Erythroblast (primary cell): ENCODE data around the gene NUP93.
"Not testable (repeated sequence)": the region's sequence is repeated elsewhere in the genome, so short reads cannot be mapped to it uniquely, and the experiment has no call there.

Source experiments
- DNase-seq, 2 experiments: peaks; one replicate each; lab custom pipeline; 2025; lab: John Stamatoyannopoulos, UW
- GATA1 ChIP-seq: IDR thresholded peaks from 2 replicates; pipeline ENCODE4 v1.6.1; 2011; ENCODE audit warnings: low read depth, mild to moderate bottlenecking, control low read depth, low read length, moderate library complexity
- POLR2A ChIP-seq: IDR thresholded peaks from 2 replicates; pipeline ENCODE4 v1.6.1; 2011; ENCODE audit warnings: mild to moderate bottlenecking, low read length

Gene NUP93

GRCh38 chr16:56880685-56881084, 150.8 kb downstream of the NUP93 start:
- DNase-seq: no peak

GRCh38 chr16:56882077-56882800, 152.3 kb downstream of the NUP93 start:
- no peak for DNase-seq
- TF ChIP-seq GATA1 (no peak), POLR2A (no peak)

More at GRCh38 chr16:56880685-56881084, 150.8 kb downstream of the NUP93 start:
- no peak for TF ChIP-seq POLR2A
- no peak for TF ChIP-seq GATA1

- no peak for DNase-seq
Measured at GRCh38 chr16:56883586-56883985, 153.7 kb downstream of the NUP93 start.

GRCh38 chr16:56884026-56884582, 154.2 kb downstream of the NUP93 start:
- no peak for TF ChIP-seq GATA1
- no peak for TF ChIP-seq POLR2A
- no peak for DNase-seq

More at GRCh38 chr16:56883586-56883985, 153.7 kb downstream of the NUP93 start:
- TF ChIP-seq GATA1 (no peak), POLR2A (no peak)

DNA sequence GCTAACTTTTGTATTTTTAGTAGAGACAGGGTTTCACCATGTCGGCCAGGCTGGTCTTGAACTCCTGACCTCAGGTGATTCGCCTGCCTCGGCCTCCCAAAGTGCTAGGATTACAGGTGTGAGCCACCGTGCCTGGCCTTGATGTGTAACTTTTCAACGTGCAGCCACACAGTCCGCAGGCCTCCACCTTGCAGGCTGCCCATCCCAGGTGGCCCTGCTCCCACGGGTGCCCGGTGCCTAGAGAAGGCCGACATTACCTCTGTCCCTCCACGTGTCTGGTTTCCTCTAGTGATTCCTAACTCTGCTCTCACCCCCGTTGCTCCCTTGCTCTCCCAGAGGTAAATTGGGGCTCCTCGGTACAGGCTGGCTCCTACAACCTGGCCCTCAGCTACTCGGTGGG, 155.0 kb downstream of the NUP93 start:
- DNase-seq: not testable (repeated sequence)

- no peak for DNase-seq
- no peak for TF ChIP-seq GATA1
- no peak for TF ChIP-seq POLR2A
Measured at GRCh38 chr16:56885446-56886162, 155.7 kb downstream of the NUP93 start.

GRCh38 chr16:56886296-56886695, 156.4 kb downstream of the NUP93 start:
- TF ChIP-seq GATA1 (no peak), POLR2A (no peak)
- no peak for DNase-seq

DNA sequence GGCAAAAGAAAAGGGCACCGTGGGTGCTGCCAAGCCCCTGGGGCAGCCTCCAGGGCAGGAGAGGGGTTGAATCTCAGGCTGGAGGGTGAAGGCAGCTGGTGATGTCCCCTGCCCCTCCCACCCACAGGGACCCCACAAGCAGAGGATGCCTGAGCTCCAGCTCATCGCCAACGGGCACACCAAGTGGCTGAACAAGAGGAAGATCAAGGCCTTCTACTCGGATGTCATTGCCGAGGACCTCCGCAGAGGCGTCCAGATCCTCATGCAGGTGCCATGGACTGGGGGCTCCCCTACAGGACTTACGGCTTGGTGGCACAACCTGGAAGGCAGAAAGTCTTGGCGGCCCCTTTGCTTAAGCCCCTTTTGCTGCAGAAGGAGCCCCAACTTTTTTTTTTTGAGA, 156.9 kb downstream of the NUP93 start:
- no peak for TF ChIP-seq GATA1
- TF ChIP-seq POLR2A: no peak
- no peak for DNase-seq

DNA sequence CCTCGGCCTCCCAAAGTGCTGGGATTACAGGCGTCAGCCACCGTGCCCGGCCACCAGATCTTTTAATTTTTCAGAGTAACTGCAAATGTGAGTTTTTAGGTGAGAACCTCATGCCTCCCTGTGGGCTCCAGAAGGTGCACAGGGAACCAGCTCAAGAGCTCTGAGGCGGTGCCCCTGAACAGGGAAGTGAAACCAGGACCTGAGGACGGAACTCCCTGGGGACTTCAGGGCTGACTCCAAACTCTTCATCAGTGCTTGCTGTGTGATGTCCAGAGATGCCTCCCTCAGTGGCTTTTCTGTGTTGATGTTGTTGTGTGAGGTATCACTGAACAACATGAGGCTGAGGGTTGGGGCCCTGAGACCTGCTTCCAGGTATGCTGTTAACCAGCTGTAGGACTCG, 158.9 kb downstream of the NUP93 start:
- TF ChIP-seq POLR2A (no peak), GATA1 (no peak)
- DNase-seq: no peak

- no peak for DNase-seq
- TF ChIP-seq POLR2A (no peak), GATA1 (no peak)
Measured at GRCh38 chr16:56889206-56889605, 159.3 kb downstream of the NUP93 start.

- TF ChIP-seq POLR2A (no peak), GATA1 (no peak)
- DNase-seq: no peak
Measured at GRCh38 chr16:56891685-56892084, 161.8 kb downstream of the NUP93 start.

GRCh38 chr16:56892705-56893104, 162.8 kb downstream of the NUP93 start:
- no peak for DNase-seq

DNA sequence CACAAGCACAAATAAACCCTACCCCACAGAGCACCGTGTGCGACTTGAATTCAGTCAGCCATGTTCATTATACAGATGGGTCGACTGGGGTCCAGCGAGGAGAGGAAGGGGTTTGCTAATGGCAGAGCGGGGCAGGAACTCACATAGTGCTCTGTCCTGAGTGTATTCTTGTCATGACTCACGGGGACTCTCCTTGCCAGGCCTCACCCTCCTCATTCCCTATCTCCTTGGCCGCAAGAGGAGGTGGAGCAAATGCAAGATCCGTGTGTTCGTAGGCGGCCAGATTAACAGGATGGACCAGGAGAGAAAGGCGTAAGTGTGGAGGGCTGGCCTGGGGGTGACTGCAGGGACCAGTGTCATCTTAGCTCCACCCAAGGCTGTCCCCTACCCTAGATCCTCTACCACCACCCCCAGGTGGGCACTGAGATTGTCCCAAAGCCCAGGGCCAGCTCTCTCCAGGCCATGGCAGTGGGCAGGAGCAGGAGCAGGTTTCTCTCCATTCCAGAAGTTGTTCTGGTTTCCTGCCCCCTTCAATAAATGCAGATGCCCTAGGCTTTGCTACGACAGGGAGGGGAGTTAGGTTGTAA, 164.5 kb downstream of the NUP93 start:
- DNase-seq: no peak
- TF ChIP-seq POLR2A (no peak), GATA1 (no peak)

More at GRCh38 chr16:56892705-56893104, 162.8 kb downstream of the NUP93 start:
- TF ChIP-seq GATA1 (no peak), POLR2A (no peak)

DNA sequence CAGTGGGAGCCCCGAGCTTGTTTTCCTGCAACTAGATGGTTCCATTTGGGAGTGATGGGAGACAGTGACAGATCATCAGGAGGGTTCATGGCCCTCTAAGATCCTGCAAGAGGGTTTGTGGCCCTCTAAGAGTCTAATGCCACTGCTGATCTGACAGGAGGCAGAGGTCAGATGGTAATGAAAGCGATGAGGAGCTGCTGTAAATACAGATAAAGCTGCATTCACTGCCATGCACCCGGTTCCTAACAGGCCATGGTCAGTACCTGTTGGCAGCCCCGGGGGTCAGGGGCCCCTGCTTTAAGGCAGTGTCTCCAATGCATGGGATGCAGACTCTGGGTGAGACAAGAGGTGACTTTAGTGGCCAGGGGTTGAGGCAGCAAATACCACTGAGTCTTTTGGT, 165.9 kb downstream of the NUP93 start:
- DNase-seq: no peak
- TF ChIP-seq POLR2A (no peak), GATA1 (no peak)

GRCh38 chr16:56896244-56896643, 166.3 kb downstream of the NUP93 start:
- TF ChIP-seq POLR2A (no peak), GATA1 (no peak)
- no peak for DNase-seq
